ENCODE measurements around the gene METTL23. TPM values are rescaled to one million over a fixed set of nuclear protein-coding genes. Genes with fewer than 3 reads are reported as not detected.

METTL23 gene
- total RNA-seq, 4 donors from 2014 or later = 18.3 to 29.7 (median 23.0) TPM

DNA sequence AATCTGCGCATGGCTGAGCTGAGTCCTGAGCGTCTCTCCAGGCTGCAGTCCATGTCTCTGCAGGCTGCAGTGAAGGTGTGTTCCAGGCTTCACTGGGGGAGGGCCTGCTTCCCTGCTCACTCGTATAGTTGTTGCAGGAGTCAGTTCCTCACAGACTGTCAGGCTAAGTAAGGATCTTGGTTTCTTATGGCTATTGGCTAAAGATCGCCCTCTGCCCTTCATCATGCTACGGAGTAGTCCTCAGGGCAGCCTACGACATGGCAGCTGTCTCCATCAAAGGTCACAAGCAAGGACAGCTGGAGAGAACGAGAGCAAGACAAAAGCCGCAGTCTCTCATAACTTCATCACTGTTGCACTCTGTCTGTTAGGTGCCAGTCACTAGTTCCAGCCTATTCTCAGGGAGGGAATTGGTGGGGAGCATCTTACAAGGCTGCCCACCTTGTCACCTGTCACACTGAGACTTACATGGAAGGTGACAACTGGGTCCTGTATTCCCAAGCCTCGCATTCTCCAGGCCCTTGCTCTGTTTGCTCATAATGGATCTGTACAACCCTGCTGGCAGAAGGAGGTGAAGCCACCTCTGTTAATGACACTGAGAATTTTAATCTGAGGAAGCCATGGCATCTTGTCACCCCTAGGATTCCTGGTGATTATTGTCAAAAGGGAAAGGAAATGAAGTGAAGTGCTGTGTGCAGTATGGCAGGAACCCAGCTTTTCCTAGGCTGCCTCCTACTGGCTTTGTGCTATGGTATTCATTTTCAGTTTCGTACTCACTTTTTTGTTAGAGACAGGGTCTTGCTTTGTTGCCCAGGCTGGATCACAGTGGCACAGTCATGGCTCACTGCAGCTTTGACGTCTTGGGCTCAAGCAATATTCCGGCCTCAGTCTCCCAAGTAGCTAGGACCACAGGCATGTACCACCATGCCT is 54.7 kb downstream of the METTL23 start:
- Histone ChIP-seq H3K4me1 (no peaks in the 10 kb centered on the region), H3K27ac (replicated peaks in 1 of 4) (no peak overlapping the region), H3K27me3 (no peaks in the 10 kb centered on the region), H3K36me3 (peaks cover 29 to 83% (median 76%) of the 10 kb centered on the region in 4 donors), H3K9me3 (no peaks in the 10 kb centered on the region), H3K4me3 (no peak overlapping the region)
- TF ChIP-seq POLR2A (IDR thresholded peaks at IDR 0.05; ENCODE audit: low read depth) (no peak), POLR2AphosphoS5 (IDR thresholded peaks at IDR 0.05) (no peak), CTCF (IDR thresholded peaks at IDR 0.05) (no peak), EP300 (IDR thresholded peaks at IDR 0.05) (no peak)
- intact Hi-C loops (cut with DNase I) = no loop called here
- 86% methylated on average over 12 of the region's 12 CpGs for WGBS
- no peak for DNase-seq (ENCODE audit: extremely low spot score)

GRCh38 chr17:76783146-76783545 is 56.5 kb downstream of the METTL23 start:
- no peaks in the 10 kb centered on the region for H3K4me1 ChIP-seq
- no peaks in the 10 kb centered on the region for H3K27me3 ChIP-seq
- H3K27ac ChIP-seq (replicated peaks in 1 of 4) = no peak overlapping the region
- no peak for DNase-seq (ENCODE audit: extremely low spot score)
- intact Hi-C loops (cut with DNase I) = no loop called here
- H3K4me3 ChIP-seq = no peak overlapping the region
- peaks cover 13 to 69% (median 61%) of the 10 kb centered on the region in 4 donors for H3K36me3 ChIP-seq
- 85% methylated on average over 5 of the region's 5 CpGs for WGBS
- TF ChIP-seq POLR2A (IDR thresholded peaks at IDR 0.05; ENCODE audit: low read depth) (no peak), EP300 (IDR thresholded peaks at IDR 0.05) (no peak), CTCF (IDR thresholded peaks at IDR 0.05) (no peak), POLR2AphosphoS5 (IDR thresholded peaks at IDR 0.05) (no peak)
- H3K9me3 ChIP-seq = no peaks in the 10 kb centered on the region

Small RNA genes within 50 kb of the gene (small RNA-seq; reads per million reads assigned to genes)
- gene AC005837.3 (0 reads per million in 3 donors), gene RF02271 (0 reads per million in 3 donors), gene RNU6-97P (0 reads per million in 3 donors), gene RNY4P36 (0 to 0.37 (median 0.08) reads per million in 3 donors)

Other genes with a start within 250 kb of the METTL23 start
- gene RHBDF2, start 225.4 kb upstream of the METTL23 start, total RNA-seq = 10 to 100 TPM; 12.9 to 22.5 (median 15.4) TPM
- 10 to 100 TPM; 10.8 to 23.5 (median 20.7) TPM for gene CYGB, start 189.1 kb upstream of the METTL23 start, total RNA-seq
- 1 to 10 TPM; 1.2 to 5.1 (median 3.8) TPM for gene PRCD, start 186.8 kb upstream of the METTL23 start, total RNA-seq
- 10 to 100 TPM in 2 of 4 donors, 1 to 10 TPM in 2; 8.7 to 17.8 (median 13.3) TPM for gene ST6GALNAC2, start 141.0 kb upstream of the METTL23 start, total RNA-seq
- 1 to 10 TPM in 3 of 4 donors, under 1 TPM in 1; 0.83 to 4.9 (median 3.2) TPM for gene ST6GALNAC1, start 83.1 kb upstream of the METTL23 start, total RNA-seq
- 100 to 1,000 TPM; 405 to 422 (median 411) TPM for gene MXRA7, start 15.9 kb upstream of the METTL23 start, total RNA-seq
- gene JMJD6, start 233 bp upstream of the METTL23 start, total RNA-seq = 10 to 100 TPM; 29.5 to 54.5 (median 49.5) TPM
- gene SRSF2, start 10.5 kb downstream of the METTL23 start, total RNA-seq = 100 to 1,000 TPM; 133 to 173 (median 157) TPM
- 10 to 100 TPM; 17.1 to 22.4 (median 18.8) TPM for gene MFSD11, start 11.3 kb downstream of the METTL23 start, total RNA-seq
- gene MGAT5B, start 141.6 kb downstream of the METTL23 start, total RNA-seq = 1 to 10 TPM in 1 of 4 donors, under 1 TPM in 3; under 0.01 to 1.7 (median 0.43) TPM

All from esophagus muscularis mucosa (tissue), 4 donors.